22Rv1 (cell line): Measurements from ENCODE around the gene PCDH9.

Source experiments
- H3K27ac ChIP-seq: fragments of 450-650 bp; 2 replicates; pipeline ENCODE4 v1.5.1; 2017
- ZFX ChIP-seq: fragments of 450-650 bp; IDR thresholded peaks from 2 replicates; pipeline ENCODE4 v1.6.1; 2017; ENCODE audit warnings: antibody characterized with exemption, borderline replicate concordance
- TF ChIP-seq, protein P1 (sequence below): fragments of 450-650 bp; IDR thresholded peaks from 2 replicates; pipeline ENCODE4 v1.5.1; 2017; ENCODE audit warnings: mild to moderate bottlenecking

PCDH9 gene

DNA sequence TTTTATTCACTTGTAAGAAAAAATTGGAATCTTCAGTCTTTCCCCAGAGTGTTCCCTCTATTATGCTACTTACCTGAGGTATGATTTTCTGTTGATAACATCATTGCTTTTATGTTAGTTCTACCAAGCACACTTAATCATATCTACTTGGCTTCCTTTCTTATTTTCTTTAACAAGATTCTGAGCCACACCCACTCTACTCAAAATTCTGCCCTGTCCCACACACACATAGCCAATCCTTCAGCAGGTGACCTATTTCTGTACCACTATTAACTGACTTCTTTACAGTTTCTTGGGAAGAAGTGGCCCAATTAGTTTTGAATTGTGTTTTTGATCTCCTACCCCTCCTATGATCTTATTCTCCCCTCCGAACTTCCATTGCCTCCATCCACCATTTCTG, 215.7 kb downstream of the PCDH9 start:
- no peak for TF ChIP-seq ZFX
- TF ChIP-seq, protein P1, sequence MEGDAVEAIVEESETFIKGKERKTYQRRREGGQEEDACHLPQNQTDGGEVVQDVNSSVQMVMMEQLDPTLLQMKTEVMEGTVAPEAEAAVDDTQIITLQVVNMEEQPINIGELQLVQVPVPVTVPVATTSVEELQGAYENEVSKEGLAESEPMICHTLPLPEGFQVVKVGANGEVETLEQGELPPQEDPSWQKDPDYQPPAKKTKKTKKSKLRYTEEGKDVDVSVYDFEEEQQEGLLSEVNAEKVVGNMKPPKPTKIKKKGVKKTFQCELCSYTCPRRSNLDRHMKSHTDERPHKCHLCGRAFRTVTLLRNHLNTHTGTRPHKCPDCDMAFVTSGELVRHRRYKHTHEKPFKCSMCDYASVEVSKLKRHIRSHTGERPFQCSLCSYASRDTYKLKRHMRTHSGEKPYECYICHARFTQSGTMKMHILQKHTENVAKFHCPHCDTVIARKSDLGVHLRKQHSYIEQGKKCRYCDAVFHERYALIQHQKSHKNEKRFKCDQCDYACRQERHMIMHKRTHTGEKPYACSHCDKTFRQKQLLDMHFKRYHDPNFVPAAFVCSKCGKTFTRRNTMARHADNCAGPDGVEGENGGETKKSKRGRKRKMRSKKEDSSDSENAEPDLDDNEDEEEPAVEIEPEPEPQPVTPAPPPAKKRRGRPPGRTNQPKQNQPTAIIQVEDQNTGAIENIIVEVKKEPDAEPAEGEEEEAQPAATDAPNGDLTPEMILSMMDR: no peak
- H3K27ac ChIP-seq: no peak overlapping the region

DNA sequence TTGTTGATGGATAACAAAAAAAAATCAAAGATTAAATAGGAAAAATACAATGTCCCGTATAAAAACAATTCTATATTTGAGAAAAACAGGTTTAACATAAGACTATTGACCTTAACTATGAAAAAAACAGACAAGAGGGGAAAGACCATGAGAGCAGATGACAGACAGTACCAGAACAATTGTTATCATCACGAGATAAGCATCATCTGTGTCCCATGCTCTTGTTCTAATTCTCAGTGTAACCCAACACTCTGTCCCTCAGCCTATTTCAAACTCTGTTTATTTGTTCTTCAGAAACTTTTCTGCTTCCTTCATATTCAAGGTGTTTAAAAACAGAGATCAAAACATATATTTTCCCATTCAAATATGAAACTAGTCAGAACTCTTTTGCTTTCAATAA, 216.4 kb downstream of the PCDH9 start:
- no peak overlapping the region for H3K27ac ChIP-seq
- TF ChIP-seq ZFX: no peak
- TF ChIP-seq, protein P1: no peak

DNA sequence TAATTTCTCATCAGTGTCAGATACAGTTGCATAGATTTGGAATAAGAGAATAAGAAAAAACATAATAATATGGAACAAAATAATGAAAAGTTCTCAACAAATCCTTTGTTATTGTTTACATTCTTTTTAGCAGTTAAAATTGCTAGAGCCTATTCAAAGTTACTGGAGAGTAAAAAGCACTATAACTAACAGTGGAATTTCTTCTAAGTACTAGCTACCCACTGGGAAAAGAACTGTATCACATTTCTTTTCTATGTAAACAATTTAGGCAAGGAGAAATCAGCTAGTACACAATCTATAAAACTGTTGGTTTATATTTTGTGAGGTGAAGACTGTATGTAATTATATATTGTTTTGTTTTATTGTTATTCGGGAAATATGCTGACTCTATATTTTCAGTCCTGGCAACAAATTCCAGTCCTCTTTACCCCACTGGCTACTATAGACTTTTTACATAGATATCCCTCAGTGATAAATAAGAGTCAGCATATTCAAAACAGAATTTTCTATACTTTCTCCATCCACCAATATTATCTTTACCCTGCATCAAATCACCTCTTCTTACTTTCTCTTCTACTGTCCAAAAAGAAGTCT, 222.0 kb downstream of the PCDH9 start:
- no peak for TF ChIP-seq ZFX
- TF ChIP-seq, protein P1: no peak
- H3K27ac ChIP-seq: no peak overlapping the region

DNA sequence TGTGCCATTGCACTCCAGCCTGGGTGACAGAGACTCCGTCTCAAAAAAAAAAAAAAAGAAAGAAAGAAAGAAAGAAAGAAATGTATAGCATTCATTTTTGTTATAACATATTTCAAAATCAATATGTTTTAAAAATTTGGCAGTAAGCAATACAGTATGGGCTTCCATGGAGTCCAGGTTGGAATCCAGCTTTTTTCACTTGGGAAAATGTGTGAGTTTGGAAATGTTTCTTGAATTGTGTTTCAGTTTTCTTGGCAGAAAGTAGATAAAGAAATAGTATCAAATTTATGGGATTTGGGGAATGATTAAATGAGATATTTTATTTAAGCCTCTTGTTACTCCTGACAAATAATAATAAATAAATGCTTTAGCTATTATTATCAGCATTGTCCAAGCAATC, 225.6 kb downstream of the PCDH9 start:
- H3K27ac ChIP-seq: no peak overlapping the region
- TF ChIP-seq ZFX: no peak
- TF ChIP-seq, protein P1: no peak

DNA sequence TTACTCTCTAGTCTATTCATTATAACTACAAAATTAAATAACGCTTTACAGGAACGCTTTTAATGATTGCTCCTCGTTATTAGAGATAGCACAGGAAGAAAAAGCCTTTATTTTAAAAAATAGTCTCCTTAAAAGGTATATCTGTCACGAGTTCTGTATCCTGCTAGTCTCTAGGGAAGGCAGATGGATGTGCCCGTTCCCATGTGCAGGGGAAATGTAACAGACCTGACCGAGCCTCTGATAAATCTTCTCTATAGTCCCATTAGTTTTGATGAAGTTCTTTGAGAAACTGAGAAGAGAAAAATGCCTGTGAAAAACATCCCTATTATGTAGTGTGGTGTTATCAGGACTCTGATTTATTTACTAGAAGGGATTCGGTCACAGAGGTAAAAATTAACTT, 226.4 kb downstream of the PCDH9 start:
- TF ChIP-seq ZFX: no peak
- TF ChIP-seq, protein P1: no peak
- no peak overlapping the region for H3K27ac ChIP-seq

DNA sequence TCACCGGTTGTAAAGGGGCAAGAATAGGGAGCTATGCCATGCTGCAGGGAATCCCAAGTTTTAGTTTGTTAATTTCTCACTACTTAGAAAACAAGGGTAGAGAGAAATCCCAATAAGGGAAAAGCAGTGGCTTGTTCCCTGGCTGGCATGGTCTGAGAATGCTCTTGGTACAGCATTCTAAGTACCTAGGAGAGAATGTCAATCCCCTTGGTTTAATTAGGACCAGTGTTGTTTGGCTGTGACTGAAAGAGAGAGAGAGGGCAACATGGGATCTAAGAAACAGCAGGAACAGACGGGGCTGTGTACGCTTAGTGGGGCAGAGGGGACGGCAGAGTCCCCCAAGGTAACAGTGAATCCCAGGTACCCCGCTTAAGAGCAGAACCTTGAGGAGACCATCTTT, 228.8 kb downstream of the PCDH9 start:
- no peak overlapping the region for H3K27ac ChIP-seq
- TF ChIP-seq, protein P1: no peak
- no peak for TF ChIP-seq ZFX

DNA sequence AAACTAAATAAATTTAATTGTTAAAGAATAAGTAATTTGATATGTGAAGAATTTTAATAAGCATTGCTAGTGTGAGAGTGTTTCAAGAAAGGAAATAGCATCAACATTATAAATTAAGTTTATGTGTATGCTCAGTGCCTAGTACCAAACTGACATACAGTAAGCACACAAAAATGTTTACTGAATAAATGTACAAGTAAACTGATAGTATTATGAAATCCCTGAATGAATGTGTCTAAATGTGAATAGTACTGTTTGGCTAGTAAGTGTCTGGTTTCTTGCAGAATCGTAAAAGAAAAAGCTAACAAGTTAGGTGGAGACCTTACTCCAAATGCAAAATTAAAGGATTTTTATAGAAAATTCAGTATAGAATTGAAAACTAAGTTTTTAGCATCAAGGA, 233.6 kb downstream of the PCDH9 start:
- TF ChIP-seq ZFX: no peak
- TF ChIP-seq, protein P1: no peak
- H3K27ac ChIP-seq: no peak overlapping the region
